ENCODE measurements around the gene CDX1. TPM values are rescaled to one million over a fixed set of nuclear protein-coding genes. Genes with fewer than 3 reads are reported as not detected.

The CDX1 gene
- total RNA-seq, 2 experiments from 2014 or later: not detected

DNA sequence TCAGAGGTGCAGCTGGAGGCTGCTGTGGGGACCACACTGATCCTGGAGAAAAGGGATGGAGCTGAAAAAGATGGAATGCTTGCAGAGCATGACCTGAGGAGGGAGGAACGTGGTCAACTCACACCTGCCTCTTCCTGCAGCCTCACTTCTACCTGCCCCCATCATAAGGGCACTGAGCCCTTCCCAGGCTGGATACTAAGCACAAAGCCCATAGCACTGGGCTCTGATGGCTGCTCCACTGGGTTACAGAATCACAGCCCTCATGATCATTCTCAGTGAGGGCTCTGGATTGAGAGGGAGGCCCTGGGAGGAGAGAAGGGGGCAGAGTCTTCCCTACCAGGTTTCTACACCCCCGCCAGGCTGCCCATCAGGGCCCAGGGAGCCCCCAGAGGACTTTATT is 17.4 kb downstream of the CDX1 start:
- Mint-ChIP-seq H3K9me3 (no peaks in the 10 kb centered on the region), H3K27ac (no peak overlapping the region), H3K4me3 (no peak overlapping the region), H3K4me1 (ENCODE audit: low read depth) (no peaks in the 10 kb centered on the region), H3K36me3 (ENCODE audit: low read depth) (no peaks in the 10 kb centered on the region), H3K27me3 (peaks cover 3% of the 10 kb centered on the region)
- CTCF ChIA-PET: no interaction called here
- TF ChIP-seq, protein P1, sequence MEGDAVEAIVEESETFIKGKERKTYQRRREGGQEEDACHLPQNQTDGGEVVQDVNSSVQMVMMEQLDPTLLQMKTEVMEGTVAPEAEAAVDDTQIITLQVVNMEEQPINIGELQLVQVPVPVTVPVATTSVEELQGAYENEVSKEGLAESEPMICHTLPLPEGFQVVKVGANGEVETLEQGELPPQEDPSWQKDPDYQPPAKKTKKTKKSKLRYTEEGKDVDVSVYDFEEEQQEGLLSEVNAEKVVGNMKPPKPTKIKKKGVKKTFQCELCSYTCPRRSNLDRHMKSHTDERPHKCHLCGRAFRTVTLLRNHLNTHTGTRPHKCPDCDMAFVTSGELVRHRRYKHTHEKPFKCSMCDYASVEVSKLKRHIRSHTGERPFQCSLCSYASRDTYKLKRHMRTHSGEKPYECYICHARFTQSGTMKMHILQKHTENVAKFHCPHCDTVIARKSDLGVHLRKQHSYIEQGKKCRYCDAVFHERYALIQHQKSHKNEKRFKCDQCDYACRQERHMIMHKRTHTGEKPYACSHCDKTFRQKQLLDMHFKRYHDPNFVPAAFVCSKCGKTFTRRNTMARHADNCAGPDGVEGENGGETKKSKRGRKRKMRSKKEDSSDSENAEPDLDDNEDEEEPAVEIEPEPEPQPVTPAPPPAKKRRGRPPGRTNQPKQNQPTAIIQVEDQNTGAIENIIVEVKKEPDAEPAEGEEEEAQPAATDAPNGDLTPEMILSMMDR (IDR thresholded peaks at IDR 0.05): no peak
- intact Hi-C loops (cut with micrococcal nuclease): no loop called here
- ATAC-seq (no peak), DNase-seq (no peak)
- POLR2A ChIA-PET: no interaction called here

DNA sequence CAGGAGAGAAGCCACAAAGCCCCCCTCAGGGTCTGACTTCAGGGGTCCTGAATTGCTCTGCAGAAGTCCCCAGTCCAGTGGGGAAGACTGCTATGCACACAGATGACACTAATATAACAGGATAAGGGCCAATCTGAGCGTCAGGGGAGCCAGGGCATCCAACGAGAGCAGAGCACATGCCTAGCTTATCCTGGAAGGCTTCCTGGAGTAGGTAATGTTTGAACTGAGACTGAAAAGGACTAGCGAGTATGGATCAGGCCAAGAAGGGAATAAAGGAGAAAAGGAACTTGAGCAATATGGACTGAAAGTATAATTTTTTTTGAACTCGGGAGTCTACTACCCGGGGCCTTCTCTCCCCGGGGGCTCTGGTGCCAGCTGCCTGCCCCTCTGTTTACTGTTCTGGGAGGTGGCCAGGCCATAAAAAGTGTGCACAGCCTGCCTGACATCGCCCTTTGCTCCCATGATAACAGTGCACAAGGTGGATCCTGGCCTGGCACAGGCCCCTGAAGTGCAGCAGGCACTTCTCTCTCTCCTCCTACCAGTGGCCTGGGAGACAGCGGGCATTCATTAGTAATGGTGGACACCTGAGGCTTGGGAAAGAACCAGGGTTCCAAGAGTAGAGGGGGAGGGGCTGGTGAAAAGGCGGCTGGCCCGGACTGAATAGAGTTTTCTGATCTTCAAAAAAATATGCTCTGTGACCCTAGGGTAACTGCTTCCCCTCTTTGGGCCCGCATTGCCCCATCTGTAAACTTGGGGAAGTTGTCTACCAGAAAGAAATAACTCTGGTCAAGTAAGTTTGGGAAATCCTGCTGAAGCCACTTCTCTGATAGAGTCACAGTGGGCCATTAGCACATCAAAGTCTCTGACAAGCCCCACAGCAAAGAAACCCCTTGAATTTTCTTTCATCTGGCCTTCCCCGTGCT is 18.7 kb downstream of the CDX1 start:
- peaks cover 12% of the 10 kb centered on the region for H3K27me3 Mint-ChIP-seq
- H3K27ac Mint-ChIP-seq: no peak overlapping the region
- peaks cover 2% of the 10 kb centered on the region for H3K4me1 Mint-ChIP-seq (ENCODE audit: low read depth)
- H3K4me3 Mint-ChIP-seq: no peak overlapping the region
- ChIA-PET POLR2A (interaction anchor here (1.0 kb wide), 1 partner anchor 10 kb away, joined by 3 read pairs; no protein-coding TSS in a partner anchor), CTCF (no interaction called here)
- no peaks in the 10 kb centered on the region for H3K36me3 Mint-ChIP-seq (ENCODE audit: low read depth)
- intact Hi-C loops (cut with micrococcal nuclease): no loop called here
- H3K9me3 Mint-ChIP-seq: no peaks in the 10 kb centered on the region
- ATAC-seq (no peak), DNase-seq (no peak)
- TF ChIP-seq, protein P1 (IDR thresholded peaks at IDR 0.05): no peak

DNA sequence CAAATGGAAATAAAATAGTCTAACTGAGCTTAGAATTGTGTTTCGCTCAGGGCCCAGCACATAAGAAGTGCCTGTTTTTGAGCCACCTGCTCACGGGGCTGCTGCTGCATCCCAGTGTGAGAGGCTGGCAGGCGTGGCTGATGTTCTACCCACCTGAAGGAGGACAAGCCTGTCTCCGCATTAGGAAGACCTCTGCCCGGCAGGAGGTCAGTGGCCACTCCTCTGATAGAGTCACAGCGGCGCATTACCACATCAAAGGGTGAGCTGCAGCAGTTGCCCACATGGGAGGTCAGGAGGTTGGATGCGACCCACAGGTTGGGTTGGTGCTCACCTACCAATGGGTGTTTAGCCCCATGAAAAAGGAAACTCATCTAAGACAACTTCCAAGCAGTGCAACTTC is 19.6 kb downstream of the CDX1 start:
- ATAC-seq (no peak), DNase-seq (no peak)
- H3K4me1 Mint-ChIP-seq (ENCODE audit: low read depth): peaks cover 2% of the 10 kb centered on the region
- TF ChIP-seq, protein P1 (IDR thresholded peaks at IDR 0.05): no peak
- no peak overlapping the region for H3K27ac Mint-ChIP-seq
- no peak overlapping the region for H3K4me3 Mint-ChIP-seq
- ChIA-PET POLR2A (no interaction called here), CTCF (no interaction called here)
- no peaks in the 10 kb centered on the region for H3K36me3 Mint-ChIP-seq (ENCODE audit: low read depth)
- no peaks in the 10 kb centered on the region for H3K9me3 Mint-ChIP-seq
- peaks cover 18% of the 10 kb centered on the region for H3K27me3 Mint-ChIP-seq
- intact Hi-C loops (cut with micrococcal nuclease): no loop called here

DNA sequence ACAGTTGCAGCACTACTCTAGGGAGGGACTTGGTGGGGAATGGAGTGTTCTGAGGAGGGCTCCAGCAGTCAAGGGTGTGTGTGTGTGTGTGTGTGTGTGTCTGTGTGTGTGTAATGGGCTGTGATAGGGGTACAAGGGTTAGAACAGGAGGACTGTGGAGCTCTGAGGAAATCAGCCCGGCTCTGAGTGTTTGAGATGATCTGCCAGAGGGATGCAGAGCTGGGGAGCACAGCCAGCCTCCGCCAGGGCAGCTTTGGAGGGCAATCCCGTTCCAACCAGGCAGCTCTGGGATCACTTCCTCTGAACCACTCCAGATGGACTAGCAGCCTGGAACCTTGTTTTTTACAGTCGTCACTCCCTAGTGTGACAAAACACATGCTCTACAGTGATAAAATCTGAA is 20.3 kb downstream of the CDX1 start:
- no peak overlapping the region for H3K4me3 Mint-ChIP-seq
- H3K36me3 Mint-ChIP-seq (ENCODE audit: low read depth): no peaks in the 10 kb centered on the region
- H3K27me3 Mint-ChIP-seq: peaks cover 18% of the 10 kb centered on the region
- ChIA-PET CTCF (no interaction called here), POLR2A (no interaction called here)
- H3K27ac Mint-ChIP-seq: no peak overlapping the region
- peaks cover 2% of the 10 kb centered on the region for H3K4me1 Mint-ChIP-seq (ENCODE audit: low read depth)
- intact Hi-C loops (cut with micrococcal nuclease): no loop called here
- TF ChIP-seq, protein P1 (IDR thresholded peaks at IDR 0.05): no peak
- ATAC-seq (no peak), DNase-seq (no peak)
- no peaks in the 10 kb centered on the region for H3K9me3 Mint-ChIP-seq

DNA sequence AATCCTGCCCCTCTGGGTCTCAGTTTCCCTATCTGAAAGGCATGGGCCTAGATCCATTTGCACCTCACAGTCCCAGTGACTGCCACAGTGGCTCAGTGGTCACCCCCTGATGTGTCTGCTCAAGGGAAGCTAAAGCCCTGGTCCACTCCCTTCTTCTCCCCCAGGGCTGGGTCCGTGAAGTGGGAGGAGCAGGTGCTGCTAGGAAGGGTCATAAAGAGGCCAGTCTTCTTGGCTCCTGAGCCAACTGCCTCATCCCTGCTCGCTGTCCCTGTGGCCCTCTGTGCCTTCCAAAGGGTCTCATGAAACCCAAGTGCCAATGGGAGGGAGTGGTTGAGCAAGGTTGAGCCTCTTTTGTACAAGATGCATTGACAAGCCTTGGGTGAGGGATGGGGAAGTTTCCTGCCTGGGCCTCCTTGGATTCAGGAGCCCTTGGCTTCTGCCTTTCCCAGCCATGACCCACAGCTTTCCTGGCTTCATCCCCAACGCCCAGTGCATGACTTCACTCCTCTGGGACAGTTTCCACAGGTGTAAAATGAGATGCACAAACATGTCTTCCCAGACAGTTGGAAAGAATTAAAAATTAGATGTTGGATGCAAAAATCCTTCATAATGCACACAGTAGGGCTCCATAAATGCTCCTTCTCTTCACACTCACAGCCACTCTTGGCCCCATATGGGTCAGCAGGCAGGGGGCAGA is 21.7 kb downstream of the CDX1 start:
- H3K4me1 Mint-ChIP-seq (ENCODE audit: low read depth): peaks cover 2% of the 10 kb centered on the region
- CTCF ChIA-PET: no interaction called here
- POLR2A ChIA-PET: no interaction called here
- no peak for DNase-seq
- ATAC-seq: no peak
- H3K27me3 Mint-ChIP-seq: peaks cover 20% of the 10 kb centered on the region
- H3K4me3 Mint-ChIP-seq: no peak overlapping the region
- no peaks in the 10 kb centered on the region for H3K36me3 Mint-ChIP-seq (ENCODE audit: low read depth)
- H3K27ac Mint-ChIP-seq: no peak overlapping the region
- TF ChIP-seq, protein P1 (IDR thresholded peaks at IDR 0.05): no peak
- intact Hi-C loops (cut with micrococcal nuclease): no loop called here
- H3K9me3 Mint-ChIP-seq: no peaks in the 10 kb centered on the region
